ENCODE results near the gene CHCHD6. TPM values are rescaled to one million over a fixed set of nuclear protein-coding genes. Genes with fewer than 3 reads are reported as not detected.

CHCHD6 gene
- total RNA-seq, 2 experiments from 2014 or later = 8.7 to 9.3 TPM

DNA sequence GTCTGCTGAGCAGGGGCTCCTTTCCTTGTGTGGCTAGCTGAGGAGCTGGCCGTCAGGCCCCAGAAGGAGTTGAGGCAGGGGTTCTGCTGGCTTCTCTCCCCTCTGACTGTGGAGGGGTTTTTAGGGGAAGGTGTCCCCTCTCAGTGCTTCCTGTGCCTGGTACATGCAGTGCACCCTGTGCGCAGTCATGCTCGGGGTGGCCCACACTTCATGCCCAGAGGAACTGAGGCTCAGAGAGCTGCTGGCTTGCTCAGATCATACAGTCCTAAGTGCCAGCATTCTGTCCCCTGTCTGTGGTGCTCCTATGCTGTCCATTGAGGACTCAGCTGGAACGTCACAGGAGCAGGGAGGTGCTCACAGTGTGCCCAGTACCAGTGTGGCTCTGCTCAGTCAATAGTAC is 211.0 kb downstream of the CHCHD6 start:
- Histone ChIP-seq H3K4me3 (ENCODE audit: low read length) (no peak overlapping the region), H3K4me1 (ENCODE audit: insufficient read depth, low read length) (peaks cover 34% of the 10 kb centered on the region), H3K9me3 (ENCODE audit: control insufficient read depth in 1 of 2, insufficient read depth in 1 of 2, low read length in 2 of 2) (peaks cover 0 to 4% of the 10 kb centered on the region in 2 experiments), H3K27me3 (ENCODE audit: control insufficient read depth in 1 of 2, insufficient read depth in 2 of 2, low read length in 2 of 2) (no peaks in the 10 kb centered on the region), H3K36me3 (ENCODE audit: insufficient read depth, low read length) (peaks cover 3% of the 10 kb centered on the region), H3K27ac (ENCODE audit: low read depth in 1 of 2, low read length in 2 of 2) (no peak overlapping the region)
- CTCF ChIA-PET = interaction anchor here (1.6 kb wide), 1 partner anchor 68 kb away, joined by 4 read pairs; the partner anchor contains the start of gene PLXNA1
- ATAC-seq (ENCODE audit: poor library complexity) (no peak), DNase-seq (no peak)
- intact Hi-C loops (cut with DNase I, micrococcal nuclease) = no loop called here
- TF ChIP-seq, protein P1, sequence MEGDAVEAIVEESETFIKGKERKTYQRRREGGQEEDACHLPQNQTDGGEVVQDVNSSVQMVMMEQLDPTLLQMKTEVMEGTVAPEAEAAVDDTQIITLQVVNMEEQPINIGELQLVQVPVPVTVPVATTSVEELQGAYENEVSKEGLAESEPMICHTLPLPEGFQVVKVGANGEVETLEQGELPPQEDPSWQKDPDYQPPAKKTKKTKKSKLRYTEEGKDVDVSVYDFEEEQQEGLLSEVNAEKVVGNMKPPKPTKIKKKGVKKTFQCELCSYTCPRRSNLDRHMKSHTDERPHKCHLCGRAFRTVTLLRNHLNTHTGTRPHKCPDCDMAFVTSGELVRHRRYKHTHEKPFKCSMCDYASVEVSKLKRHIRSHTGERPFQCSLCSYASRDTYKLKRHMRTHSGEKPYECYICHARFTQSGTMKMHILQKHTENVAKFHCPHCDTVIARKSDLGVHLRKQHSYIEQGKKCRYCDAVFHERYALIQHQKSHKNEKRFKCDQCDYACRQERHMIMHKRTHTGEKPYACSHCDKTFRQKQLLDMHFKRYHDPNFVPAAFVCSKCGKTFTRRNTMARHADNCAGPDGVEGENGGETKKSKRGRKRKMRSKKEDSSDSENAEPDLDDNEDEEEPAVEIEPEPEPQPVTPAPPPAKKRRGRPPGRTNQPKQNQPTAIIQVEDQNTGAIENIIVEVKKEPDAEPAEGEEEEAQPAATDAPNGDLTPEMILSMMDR (IDR thresholded peaks at IDR 0.05) = no peak
- no peaks in the 10 kb centered on the region for H3K27me3 Mint-ChIP-seq
- no peak overlapping the region for H3K27ac Mint-ChIP-seq
- H3K4me3 Mint-ChIP-seq = no peak overlapping the region
- peaks cover 22% of the 10 kb centered on the region for H3K4me1 Mint-ChIP-seq (ENCODE audit: low read depth)
- POLR2A ChIA-PET = no interaction called here
- H3K36me3 Mint-ChIP-seq (ENCODE audit: low read depth) = peaks cover 47% of the 10 kb centered on the region
- no peaks in the 10 kb centered on the region for H3K9me3 Mint-ChIP-seq

DNA sequence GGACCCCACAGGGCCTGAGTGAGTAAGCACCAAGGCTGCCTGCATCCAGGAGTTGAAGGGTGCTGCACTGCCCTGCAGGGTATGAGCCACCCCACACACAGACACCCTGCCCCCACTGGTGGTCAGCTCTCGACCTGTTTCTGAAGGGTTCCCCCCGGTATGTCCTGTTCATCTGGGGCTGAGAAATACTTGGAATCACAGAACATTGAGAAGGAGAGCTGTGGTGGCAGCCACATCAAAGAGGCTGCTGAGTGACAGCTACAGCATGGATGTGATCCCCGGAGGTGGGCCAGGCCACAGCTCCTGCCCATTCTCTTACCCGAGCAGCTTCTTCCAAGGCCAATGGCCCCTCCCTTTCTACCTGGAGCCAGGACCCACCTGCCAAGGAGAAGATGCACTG is 212.5 kb downstream of the CHCHD6 start:
- Mint-ChIP-seq H3K4me3 (no peak overlapping the region), H3K27ac (no peak overlapping the region), H3K36me3 (ENCODE audit: low read depth) (peaks cover 53% of the 10 kb centered on the region), H3K9me3 (no peaks in the 10 kb centered on the region), H3K4me1 (ENCODE audit: low read depth) (peaks cover 8% of the 10 kb centered on the region), H3K27me3 (no peaks in the 10 kb centered on the region)
- TF ChIP-seq, protein P1 (IDR thresholded peaks at IDR 0.05) = no peak
- peaks cover 3% of the 10 kb centered on the region for H3K36me3 ChIP-seq (ENCODE audit: insufficient read depth, low read length)
- intact Hi-C loops (cut with DNase I, micrococcal nuclease) = no loop called here
- ATAC-seq (ENCODE audit: poor library complexity) = no peak
- ChIA-PET CTCF (no interaction called here), POLR2A (no interaction called here)
- H3K9me3 ChIP-seq (ENCODE audit: control insufficient read depth in 1 of 2, insufficient read depth in 1 of 2, low read length in 2 of 2) = no peaks in the 10 kb centered on the region
- H3K27ac ChIP-seq (ENCODE audit: low read depth in 1 of 2, low read length in 2 of 2) = no peak overlapping the region
- no peaks in the 10 kb centered on the region for H3K27me3 ChIP-seq (ENCODE audit: control insufficient read depth in 1 of 2, insufficient read depth in 2 of 2, low read length in 2 of 2)
- no peak for DNase-seq
- H3K4me1 ChIP-seq (ENCODE audit: insufficient read depth, low read length) = peaks cover 20% of the 10 kb centered on the region
- H3K4me3 ChIP-seq (ENCODE audit: low read length) = no peak overlapping the region

DNA sequence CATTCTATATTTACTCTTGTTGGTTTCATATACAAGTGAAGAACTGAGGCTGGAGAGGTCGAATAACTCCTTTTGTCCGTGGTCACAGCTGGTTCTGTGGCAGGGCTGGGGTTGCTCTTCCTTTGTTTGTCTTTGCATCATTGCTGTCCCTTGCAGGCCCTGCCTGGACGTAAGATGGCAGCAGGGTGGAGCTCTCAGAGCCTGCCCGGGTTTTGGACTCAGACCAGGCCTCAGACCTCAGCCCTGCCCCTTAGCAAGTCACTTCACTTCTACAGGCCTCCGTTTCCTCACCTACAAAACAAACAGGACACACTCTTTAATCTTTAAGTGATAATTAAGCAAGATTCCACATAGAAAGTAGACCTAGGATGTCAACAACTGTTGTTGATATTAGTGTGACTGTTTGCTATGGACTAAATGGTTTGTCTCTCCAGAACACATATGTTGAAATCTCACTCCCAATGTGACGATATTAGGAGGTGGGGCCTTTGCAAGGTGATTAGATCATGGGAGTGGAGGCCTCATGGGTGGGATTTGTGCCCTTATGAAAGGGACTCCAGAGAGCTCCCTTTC is 213.3 kb downstream of the CHCHD6 start:
- POLR2A ChIA-PET = no interaction called here
- H3K27me3 ChIP-seq (ENCODE audit: control insufficient read depth in 1 of 2, insufficient read depth in 2 of 2, low read length in 2 of 2) = no peaks in the 10 kb centered on the region

More for the DNA sequence above, 213.3 kb downstream of the CHCHD6 start:
- peaks cover under 1% of the 10 kb centered on the region for H3K4me1 Mint-ChIP-seq (ENCODE audit: low read depth)
- TF ChIP-seq, protein P1 (IDR thresholded peaks at IDR 0.05) = no peak
- no peak for ATAC-seq (ENCODE audit: poor library complexity)
- H3K27ac Mint-ChIP-seq = no peak overlapping the region
- Histone ChIP-seq H3K4me1 (ENCODE audit: insufficient read depth, low read length) (peaks cover 12% of the 10 kb centered on the region), H3K9me3 (ENCODE audit: control insufficient read depth in 1 of 2, insufficient read depth in 1 of 2, low read length in 2 of 2) (no peaks in the 10 kb centered on the region), H3K27ac (ENCODE audit: low read depth in 1 of 2, low read length in 2 of 2) (no peak overlapping the region), H3K4me3 (ENCODE audit: low read length) (no peak overlapping the region), H3K36me3 (ENCODE audit: insufficient read depth, low read length) (peaks cover 3% of the 10 kb centered on the region)
- DNase-seq = no peak
- no peaks in the 10 kb centered on the region for H3K27me3 Mint-ChIP-seq
- CTCF ChIA-PET = no interaction called here
- intact Hi-C loops (cut with DNase I, micrococcal nuclease) = no loop called here
- no peak overlapping the region for H3K4me3 Mint-ChIP-seq
- no peaks in the 10 kb centered on the region for H3K9me3 Mint-ChIP-seq
- H3K36me3 Mint-ChIP-seq (ENCODE audit: low read depth) = peaks cover 53% of the 10 kb centered on the region
